SK-N-SH (cell line): ENCODE data around the gene SLC7A7.

Experiments used
- EP300 ChIP-seq, 2 experiments: IDR thresholded peaks; 2 replicates each; pipeline versions ENCODE4 v1.4.0 to v1.6.1; 2012; ENCODE audit warnings: borderline replicate concordance in 1 of 2, low read depth in 1 of 2, low read length in 1 of 2
- EZH2phosphoT487 ChIP-seq: fragments of 200-600 bp; sonication (generic); IDR thresholded peaks from 2 replicates; pipeline ENCODE4 v1.6.1; 2017; ENCODE audit warnings: low read depth, mixed run types, mild to moderate bottlenecking, antibody characterized with exemption, moderate library complexity, borderline replicate concordance
- FOXM1 ChIP-seq: IDR thresholded peaks from 2 replicates; pipeline ENCODE4 v1.4.0; 2012; ENCODE audit warnings: low read depth, mild to moderate bottlenecking
- GATA2 ChIP-seq: sonication (generic); formaldehyde crosslinking; IDR thresholded peaks from 2 replicates; pipeline ENCODE4 v1.5.0; 2020; ENCODE audit warnings: mild to moderate bottlenecking, missing genetic modification reagents
- NFIC ChIP-seq: IDR thresholded peaks from 2 replicates; pipeline ENCODE4 v1.4.0; 2012; ENCODE audit warnings: borderline replicate concordance
- RAD21 ChIP-seq: IDR thresholded peaks from 2 replicates; pipeline ENCODE4 v1.6.1; 2012; ENCODE audit warnings: mild to moderate bottlenecking, low read length
- RCOR1 ChIP-seq: fragments of 150-350 bp; IDR thresholded peaks from 2 replicates; pipeline ENCODE4 v1.6.1; 2017; ENCODE audit warnings: antibody characterized with exemption, low read length
- RFX5 ChIP-seq: IDR thresholded peaks from 2 replicates; pipeline ENCODE4 v1.6.1; 2012; ENCODE audit warnings: mild to moderate bottlenecking, improper control_type of control experiment, low read length
- TCF12 ChIP-seq: IDR thresholded peaks from 2 replicates; pipeline ENCODE4 v1.4.0; 2012
- TF ChIP-seq, protein P1 (sequence below): fragments of 200-600 bp; sonication (generic); IDR thresholded peaks from 2 replicates; pipeline ENCODE4 v1.6.1; 2017; ENCODE audit warnings: antibody characterized with exemption, mild to moderate bottlenecking, moderate library complexity
- TF ChIP-seq, protein P2 (sequence below): IDR thresholded peaks from 2 replicates; pipeline ENCODE4 v1.4.0; 2012; ENCODE audit warnings: low read depth
- TF ChIP-seq, protein P3 (sequence below): IDR thresholded peaks from 2 replicates; pipeline ENCODE4; 2012

DNA sequence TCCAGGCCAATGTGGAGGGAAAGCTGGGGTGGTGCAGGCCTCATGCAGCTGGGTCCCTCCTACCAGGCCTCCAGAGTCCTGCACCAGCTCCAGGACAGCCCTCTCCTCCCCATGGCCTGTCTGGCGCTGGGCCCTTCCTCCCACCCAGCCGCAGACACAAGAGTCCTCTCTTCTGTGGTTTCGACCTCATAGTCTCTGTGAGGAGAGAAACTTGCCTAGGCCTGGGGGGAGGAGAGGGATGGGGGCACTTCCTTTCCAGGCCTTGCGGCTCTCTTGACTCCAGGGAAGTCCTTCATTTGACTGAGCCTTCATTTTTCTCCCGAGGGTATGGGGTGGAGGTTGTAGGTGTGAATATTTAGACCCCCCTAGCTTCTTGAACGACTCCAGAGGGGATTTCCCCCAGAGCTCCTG is 23.4 kb upstream of the SLC7A7 start:
- TF ChIP-seq, protein P1, sequence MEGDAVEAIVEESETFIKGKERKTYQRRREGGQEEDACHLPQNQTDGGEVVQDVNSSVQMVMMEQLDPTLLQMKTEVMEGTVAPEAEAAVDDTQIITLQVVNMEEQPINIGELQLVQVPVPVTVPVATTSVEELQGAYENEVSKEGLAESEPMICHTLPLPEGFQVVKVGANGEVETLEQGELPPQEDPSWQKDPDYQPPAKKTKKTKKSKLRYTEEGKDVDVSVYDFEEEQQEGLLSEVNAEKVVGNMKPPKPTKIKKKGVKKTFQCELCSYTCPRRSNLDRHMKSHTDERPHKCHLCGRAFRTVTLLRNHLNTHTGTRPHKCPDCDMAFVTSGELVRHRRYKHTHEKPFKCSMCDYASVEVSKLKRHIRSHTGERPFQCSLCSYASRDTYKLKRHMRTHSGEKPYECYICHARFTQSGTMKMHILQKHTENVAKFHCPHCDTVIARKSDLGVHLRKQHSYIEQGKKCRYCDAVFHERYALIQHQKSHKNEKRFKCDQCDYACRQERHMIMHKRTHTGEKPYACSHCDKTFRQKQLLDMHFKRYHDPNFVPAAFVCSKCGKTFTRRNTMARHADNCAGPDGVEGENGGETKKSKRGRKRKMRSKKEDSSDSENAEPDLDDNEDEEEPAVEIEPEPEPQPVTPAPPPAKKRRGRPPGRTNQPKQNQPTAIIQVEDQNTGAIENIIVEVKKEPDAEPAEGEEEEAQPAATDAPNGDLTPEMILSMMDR, result no peak
- TF ChIP-seq TCF12 (no peak), GATA2 (no peak), EP300 (IDR thresholded peaks at IDR 0.05; ENCODE audit: borderline replicate concordance in 1 of 2, low read depth in 1 of 2, low read length in 1 of 2) (no peak), RFX5 (no peak), NFIC (no peak), EZH2phosphoT487 (no peak), RAD21 (no peak), FOXM1 (no peak), RCOR1 (no peak)
- TF ChIP-seq, protein P2, sequence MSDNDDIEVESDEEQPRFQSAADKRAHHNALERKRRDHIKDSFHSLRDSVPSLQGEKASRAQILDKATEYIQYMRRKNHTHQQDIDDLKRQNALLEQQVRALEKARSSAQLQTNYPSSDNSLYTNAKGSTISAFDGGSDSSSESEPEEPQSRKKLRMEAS, result no peak
- TF ChIP-seq, protein P3, sequence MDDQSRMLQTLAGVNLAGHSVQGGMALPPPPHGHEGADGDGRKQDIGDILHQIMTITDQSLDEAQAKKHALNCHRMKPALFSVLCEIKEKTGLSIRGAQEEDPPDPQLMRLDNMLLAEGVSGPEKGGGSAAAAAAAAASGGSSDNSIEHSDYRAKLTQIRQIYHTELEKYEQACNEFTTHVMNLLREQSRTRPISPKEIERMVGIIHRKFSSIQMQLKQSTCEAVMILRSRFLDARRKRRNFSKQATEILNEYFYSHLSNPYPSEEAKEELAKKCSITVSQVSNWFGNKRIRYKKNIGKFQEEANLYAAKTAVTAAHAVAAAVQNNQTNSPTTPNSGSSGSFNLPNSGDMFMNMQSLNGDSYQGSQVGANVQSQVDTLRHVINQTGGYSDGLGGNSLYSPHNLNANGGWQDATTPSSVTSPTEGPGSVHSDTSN, result no peak
